Bone marrow (tissue), 2 donors: ENCODE data around the gene AGAP1.
"Not testable (repeated sequence)": the region's sequence is repeated elsewhere in the genome, so short reads cannot be mapped to it uniquely, and the experiment has no call there.

Experiments
- DNase-seq, 2 donors: peaks; one replicate each; lab custom pipeline; 2025; lab: John Stamatoyannopoulos, UW

The AGAP1 gene

GRCh38 chr2:235946590-235946989, 452.7 kb downstream of the AGAP1 start:
- no peak for DNase-seq

GRCh38 chr2:235947055-235947454, 453.2 kb downstream of the AGAP1 start:
- not testable (repeated sequence) for DNase-seq

GRCh38 chr2:235949567-235950472, 456.0 kb downstream of the AGAP1 start:
- no peak for DNase-seq

DNA sequence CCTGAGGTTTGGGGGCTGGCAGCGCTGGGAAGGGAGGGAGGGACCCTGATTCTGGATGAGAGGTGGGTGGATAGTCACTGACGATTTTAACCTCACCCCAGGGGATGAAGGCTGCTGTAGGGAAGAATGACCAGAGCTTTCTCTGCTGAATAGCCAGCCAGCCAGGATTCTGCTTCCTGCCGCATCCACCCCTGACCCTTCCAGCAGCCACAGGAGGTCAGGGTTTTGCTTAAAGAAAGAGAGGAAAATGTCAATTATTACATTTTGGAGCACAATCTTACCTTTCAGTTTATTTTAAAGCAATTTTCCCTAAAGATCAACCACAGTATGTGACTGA, 456.6 kb downstream of the AGAP1 start:
- no peak for DNase-seq

DNA sequence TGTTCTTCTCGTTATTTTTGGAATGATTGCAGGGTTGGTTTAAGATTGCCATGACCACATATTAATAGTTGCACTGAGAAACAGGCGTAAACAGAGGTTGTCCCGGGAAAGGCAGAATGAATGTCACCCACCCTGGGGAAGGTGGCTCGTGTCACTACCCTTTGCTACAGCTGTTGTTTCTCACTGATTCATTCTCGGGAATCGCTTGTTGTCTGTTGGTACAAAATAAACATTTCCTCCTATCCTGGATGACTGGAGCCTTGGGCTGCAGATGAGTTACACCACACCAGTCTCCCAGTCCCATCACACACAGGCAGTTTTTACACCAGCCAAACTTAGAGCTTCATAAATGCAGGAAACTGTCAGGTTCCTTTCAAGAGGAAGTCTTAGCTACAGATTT, 457.6 kb downstream of the AGAP1 start:
- DNase-seq: no peak

- DNase-seq: no peak
Observed at GRCh38 chr2:235951982-235952381, 458.1 kb downstream of the AGAP1 start.

DNA sequence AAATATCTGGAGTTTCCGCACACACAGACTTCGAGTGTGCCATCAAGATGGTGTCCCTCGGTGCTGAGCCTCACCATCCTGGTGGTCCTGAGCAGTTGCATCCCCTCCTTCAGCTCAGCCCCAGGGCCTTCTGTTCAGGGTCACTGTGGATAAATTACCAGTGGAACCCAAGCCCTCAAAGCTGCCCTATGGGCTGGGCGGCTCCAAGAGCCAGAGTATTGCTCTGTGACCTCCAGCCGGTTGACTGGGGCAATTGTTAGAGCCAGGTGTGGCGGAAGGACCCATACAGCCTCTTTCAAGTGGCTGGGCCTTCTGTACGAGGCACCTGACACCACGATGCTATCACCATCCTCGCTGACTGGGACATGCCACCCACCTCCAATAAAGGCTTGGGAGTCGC, 458.9 kb downstream of the AGAP1 start:
- no peak for DNase-seq

DNA sequence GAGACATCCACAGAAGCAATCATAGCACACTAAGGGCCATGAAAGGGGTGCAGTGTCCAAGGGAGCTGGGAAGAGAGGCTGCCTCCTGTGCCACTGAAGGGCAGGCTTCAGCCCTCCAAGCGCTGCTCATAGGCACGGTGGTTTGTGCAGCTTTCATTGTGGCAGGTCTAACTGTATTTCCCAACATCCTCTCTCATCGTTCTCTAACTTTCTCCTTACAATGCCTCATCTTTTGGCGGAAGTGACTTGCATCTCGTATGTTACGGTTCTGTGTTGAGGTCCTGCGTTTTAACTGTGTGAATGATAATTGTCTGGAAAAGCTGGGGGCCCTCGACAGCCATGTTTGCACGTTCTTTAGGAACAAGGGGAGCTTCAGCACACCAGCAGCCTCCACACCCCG, 460.4 kb downstream of the AGAP1 start:
- no peak for DNase-seq

- DNase-seq: no peak
Observed at GRCh38 chr2:235954888-235955480, 461.1 kb downstream of the AGAP1 start.

GRCh38 chr2:235955664-235956063, 461.8 kb downstream of the AGAP1 start:
- DNase-seq: no peak

DNA sequence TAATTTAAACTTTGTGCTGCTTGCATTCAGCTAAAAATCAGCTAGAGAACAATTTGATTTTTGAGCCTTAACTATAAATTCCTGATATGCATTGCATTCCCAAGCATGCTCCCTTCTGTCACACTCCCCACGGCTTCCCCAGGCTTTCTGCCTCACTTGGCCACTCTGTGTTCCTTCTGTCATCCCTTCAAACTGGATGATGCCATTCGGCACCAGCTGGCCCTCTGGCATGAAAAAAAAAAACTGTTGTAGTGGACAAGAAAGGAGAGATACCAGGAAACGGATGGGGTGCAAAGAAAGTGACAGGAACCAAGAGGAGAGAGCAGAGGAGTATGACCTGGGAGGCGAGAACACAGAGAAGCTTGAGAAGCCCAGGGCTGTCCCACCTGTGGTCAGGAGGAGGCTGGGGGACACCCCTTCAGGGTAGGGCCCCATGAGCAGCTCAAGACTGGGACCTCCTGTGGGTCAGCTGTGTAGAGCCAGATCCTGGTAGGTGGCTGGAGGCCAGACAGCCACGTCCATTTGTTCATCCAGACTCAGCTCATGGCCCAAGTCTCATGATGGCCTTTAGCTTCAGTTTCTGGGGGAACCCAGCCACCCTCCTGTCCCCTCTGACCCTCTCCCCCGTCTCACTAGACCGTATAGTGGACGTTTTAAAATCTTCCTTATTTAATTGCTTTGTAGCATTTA, 462.6 kb downstream of the AGAP1 start:
- DNase-seq: no peak

GRCh38 chr2:235957251-235957650, 463.4 kb downstream of the AGAP1 start:
- no peak for DNase-seq

DNA sequence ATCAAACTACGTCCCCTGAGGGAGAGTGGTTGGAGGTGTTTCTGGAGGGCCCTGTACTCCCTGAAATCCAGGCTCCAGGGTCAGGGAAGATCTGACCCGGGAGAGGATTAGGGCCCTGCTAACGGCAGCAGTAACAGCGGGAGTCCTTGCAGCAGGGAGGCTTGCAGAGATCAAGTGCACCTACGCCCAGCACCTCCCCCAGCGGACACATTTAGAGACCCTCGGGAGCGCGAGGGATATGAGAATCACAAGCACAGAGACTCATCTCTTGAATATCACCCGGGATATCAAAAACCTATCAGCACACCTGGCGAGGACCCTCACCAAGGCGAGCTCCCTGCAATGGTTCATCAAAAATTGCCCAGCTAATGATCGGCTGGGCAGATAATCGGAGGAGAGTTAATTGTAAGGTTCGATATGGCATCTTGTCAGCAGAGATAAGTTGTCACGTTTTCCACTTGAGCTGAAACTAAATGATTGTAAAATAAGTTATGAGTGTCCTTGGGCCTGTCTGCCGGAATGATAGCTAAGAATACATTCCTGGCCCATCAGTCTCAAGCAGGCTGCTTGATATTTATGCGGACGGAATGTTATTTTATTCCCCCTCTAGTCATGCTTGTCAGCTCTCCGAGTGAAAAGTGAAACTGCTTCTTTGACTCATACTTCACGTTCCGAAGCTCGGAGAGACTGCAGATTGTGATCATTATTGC, 464.5 kb downstream of the AGAP1 start:
- DNase-seq: no peak

GRCh38 chr2:235958931-235959410, 465.1 kb downstream of the AGAP1 start:
- DNase-seq: no peak

DNA sequence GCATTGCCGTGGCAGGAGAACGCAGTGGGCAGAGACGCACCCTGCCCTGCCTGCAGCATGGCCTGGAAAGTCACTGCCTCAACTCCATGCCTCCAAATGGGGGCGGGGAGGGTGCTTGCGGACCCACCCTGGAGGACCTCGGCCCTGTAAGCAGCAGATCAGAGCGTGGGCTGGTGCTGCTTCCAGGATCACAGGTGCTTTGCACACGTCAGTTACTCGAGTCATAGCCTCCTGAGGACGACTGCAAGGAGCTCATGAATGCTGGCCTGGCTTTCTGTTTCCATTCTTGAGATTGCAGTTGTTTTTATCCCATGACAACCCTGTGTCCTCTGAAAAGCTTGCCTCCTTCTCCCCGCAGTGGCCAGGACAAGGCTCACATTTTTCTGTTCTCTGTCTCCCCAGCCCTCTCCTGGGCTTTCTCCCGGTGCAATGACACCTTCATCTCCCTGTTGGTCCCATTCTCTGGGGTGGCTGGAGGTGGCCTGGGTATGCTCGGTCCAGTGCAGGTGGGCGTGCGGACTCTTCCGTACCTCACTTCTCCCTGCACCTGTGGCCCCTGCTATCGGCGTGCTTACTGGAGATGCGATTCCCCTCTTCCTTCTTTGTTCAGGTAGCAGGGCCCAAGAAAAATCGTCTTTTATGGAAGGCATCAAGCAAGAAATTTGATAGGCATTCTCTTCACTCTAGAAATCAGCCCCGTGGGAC, 466.3 kb downstream of the AGAP1 start:
- no peak for DNase-seq

DNA sequence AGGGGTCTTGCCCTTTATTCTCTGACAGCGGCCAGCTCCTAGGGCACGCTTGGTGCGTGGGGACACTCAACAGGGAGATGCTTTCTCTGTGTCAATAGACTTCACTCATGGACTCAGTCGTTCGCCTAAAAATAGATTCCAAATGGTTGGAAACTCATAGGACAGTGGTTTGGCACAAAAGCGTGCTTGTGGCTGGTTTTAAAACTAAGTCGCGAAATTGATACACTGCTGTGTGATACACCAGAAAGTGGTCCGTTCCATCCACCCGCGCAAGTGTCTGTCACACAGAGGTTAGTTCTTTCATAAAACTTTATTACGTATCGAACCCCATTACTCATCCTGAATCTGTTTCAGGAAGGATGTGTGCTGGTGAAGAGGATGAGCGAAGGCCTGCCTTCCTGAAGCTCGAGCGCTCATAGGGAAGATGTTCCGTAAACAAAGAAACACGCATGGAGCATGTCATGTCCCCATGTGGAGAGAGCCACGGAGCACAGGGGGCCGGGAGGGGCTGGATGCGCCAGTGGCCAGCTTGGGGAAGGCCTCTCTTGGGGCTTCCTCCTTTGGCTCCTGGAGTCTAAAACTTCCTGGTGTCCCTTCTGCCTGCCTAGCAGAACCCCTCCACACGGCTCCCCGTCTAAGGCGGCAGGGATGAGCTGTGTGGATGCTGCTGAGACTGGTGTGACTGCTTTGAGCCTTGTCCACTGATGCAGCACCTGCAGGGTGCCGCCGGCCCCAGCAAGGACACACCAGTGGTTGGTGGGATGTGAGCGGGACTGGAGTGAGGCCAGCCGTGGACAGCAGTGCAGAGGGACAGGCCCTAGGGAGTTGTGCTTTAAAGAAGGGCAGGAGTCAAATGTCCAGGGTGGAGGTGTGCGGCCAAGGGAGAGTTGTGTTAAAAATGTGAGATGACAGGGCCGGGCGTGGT, 467.1 kb downstream of the AGAP1 start:
- no peak for DNase-seq

GRCh38 chr2:235961711-235962110, 467.9 kb downstream of the AGAP1 start:
- no peak for DNase-seq

GRCh38 chr2:235963853-235964577, 470.2 kb downstream of the AGAP1 start:
- DNase-seq: no peak

DNA sequence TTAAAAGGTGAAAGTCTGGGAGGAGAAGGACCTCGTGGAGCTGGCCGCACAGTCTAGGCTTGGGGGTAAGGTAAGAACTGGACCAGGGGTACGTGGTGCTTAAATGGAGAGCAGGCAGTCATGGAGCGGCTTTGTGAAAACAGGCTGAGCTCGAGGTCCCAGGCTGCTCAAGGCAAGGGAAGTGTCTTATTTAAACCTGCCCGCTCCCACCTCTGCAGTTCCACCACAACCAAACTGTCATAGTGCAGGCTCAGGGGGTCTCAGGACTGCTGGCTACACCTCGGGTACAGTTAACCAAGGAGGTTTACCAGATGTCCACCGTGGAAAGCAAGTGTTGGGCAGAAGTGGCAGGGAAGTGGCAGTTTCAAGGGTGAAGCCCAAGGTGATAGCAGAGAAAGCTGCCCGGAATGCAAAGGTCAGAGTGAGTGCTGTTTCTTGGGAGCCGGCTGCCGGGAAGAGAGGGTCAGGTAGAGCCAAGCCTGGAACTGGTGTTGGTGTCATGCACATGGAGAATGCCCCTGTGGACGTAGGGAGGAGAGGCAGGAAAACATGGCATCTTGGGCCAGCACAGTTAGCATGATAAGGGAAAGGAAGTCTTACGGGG, 471.0 kb downstream of the AGAP1 start:
- no peak for DNase-seq
